Keratinocyte (primary cell): Measurements from ENCODE around the gene FOXP2. TPM values are rescaled to one million over a fixed set of nuclear protein-coding genes. Genes with fewer than 3 reads are reported as not detected.
"Not testable (repeated sequence)": the region's sequence is repeated elsewhere in the genome, so short reads cannot be mapped to it uniquely, and the experiment has no call there.

Experiments
- DNase-seq: peaks from one replicate; pipeline ENCODE4 v3.0.0-alpha.2; 2011; ENCODE audit warnings: low read depth, missing footprints, low spot score
- FAIRE-seq: peaks from 2 replicates; lab custom pipeline; 2011; peaks lifted over from hg19 to GRCh38; lab: Jason Lieb, UNC
- H2AFZ ChIP-seq: 2 replicates; pipeline ENCODE4 v1.6.0; 2012; ENCODE audit warnings: low read length, control low read depth, inconsistent platforms; ENCODE audit not compliant: control insufficient read depth
- H3K27ac ChIP-seq: 2 replicates; pipeline ENCODE4 v1.5.1; 2011; ENCODE audit warnings: low read length; ENCODE audit not compliant: control insufficient read depth, insufficient read depth
- H3K27me3 ChIP-seq: 3 replicates; pipeline ENCODE4 v1.6.0; 2011; ENCODE audit warnings: low read length; ENCODE audit not compliant: control insufficient read depth, insufficient read depth; ENCODE audit errors: extremely low read depth
- H3K36me3 ChIP-seq, 2 experiments: 2 replicates in 1 of 2; 3 replicates in 1 of 2; pipeline ENCODE4 v1.5.1; 2011; ENCODE audit warnings: low read length in 2 of 2, mild to moderate bottlenecking in 1 of 2; ENCODE audit not compliant: control insufficient read depth in 2 of 2, insufficient read depth in 2 of 2; ENCODE audit errors: extremely low read depth in 1 of 2
- H3K4me1 ChIP-seq: 3 replicates; pipeline ENCODE4 v1.5.1; 2011; ENCODE audit warnings: low read length; ENCODE audit not compliant: control insufficient read depth, insufficient read depth; ENCODE audit errors: extremely low read depth
- H3K4me2 ChIP-seq: 3 replicates; pipeline ENCODE4 v1.6.0; 2011; ENCODE audit warnings: low read depth, low read length; ENCODE audit not compliant: control insufficient read depth, insufficient read depth; ENCODE audit errors: extremely low read depth
- H3K4me3 ChIP-seq, 3 experiments: fragments of 200-600 bp in 1 of 3; sonication (generic) in 1 of 3; 2 replicates in 2 of 3; 3 replicates in 1 of 3; pipeline ENCODE4 v1.5.1; 2011 to 2016; ENCODE audit warnings: low read length in 3 of 3, mild to moderate bottlenecking in 3 of 3, control low read depth in 2 of 3, inconsistent platforms in 1 of 3, low read depth in 1 of 3, mixed read lengths in 1 of 3, mixed run types in 1 of 3, moderate library complexity in 1 of 3; ENCODE audit not compliant: control insufficient read depth in 2 of 3, insufficient read depth in 2 of 3; ENCODE audit errors: extremely low read depth in 1 of 3
- H3K79me2 ChIP-seq: 2 replicates; pipeline ENCODE4 v1.6.0; 2012; ENCODE audit warnings: low read length; ENCODE audit not compliant: control insufficient read depth, insufficient read depth
- H3K9ac ChIP-seq: 3 replicates; pipeline ENCODE4 v1.6.0; 2011; ENCODE audit warnings: low read length; ENCODE audit not compliant: control insufficient read depth, insufficient read depth; ENCODE audit errors: extremely low read depth
- H3K9me1 ChIP-seq: 3 replicates; pipeline ENCODE4 v1.6.0; 2011; ENCODE audit warnings: low read length; ENCODE audit not compliant: control insufficient read depth, insufficient read depth; ENCODE audit errors: extremely low read depth
- H3K9me3 ChIP-seq: 2 replicates; pipeline ENCODE4 v1.5.1; 2012; ENCODE audit warnings: low read depth, low read length; ENCODE audit not compliant: control insufficient read depth
- H4K20me1 ChIP-seq: 3 replicates; pipeline ENCODE4 v1.6.0; 2011; ENCODE audit warnings: low read length; ENCODE audit not compliant: control insufficient read depth, insufficient read depth; ENCODE audit errors: extremely low read depth
- EZH2 ChIP-seq: IDR thresholded peaks from one replicate; pipeline ENCODE4 v1.6.1; 2012; ENCODE audit warnings: inconsistent platforms, mild to moderate bottlenecking, low read length, moderate library complexity
- dilution Hi-C: fragments of 300-500 bp; cut with MboI; formaldehyde crosslinking; loops from one replicate; pipeline ENCODE4 v1.7.0; 2020; ENCODE audit warnings: low sequenced_read_pairs; ENCODE audit not compliant: extremely low pct_ligation_motif_present
- polyA plus RNA-seq, 5 experiments: library from polyadenylated mRNA; depleted of rRNA in 3 of 5; stranded (reverse) in 3 of 5; stranded (forward) in 1 of 5; unstranded in 1 of 5; fragments of >200 nt; gene quantifications; 1 replicate in 1 of 5; 2 replicates in 3 of 5; 3 replicates in 1 of 5; pipeline versions ENCODE4 v1.2.1 to v1.2.3, GENCODE V29; 2011 to 2012; ENCODE audit warnings: missing spikeins in 2 of 5, low read depth in 1 of 5, low replicate concordance in 1 of 5
- TF ChIP-seq, protein P1 (sequence below), 3 experiments: IDR thresholded peaks in 1 of 3; conservative IDR thresholded peaks in 1 of 3; optimal IDR thresholded peaks in 1 of 3; 2 replicates in 2 of 3; 3 replicates in 1 of 3; pipeline versions ENCODE3 to v1.5.1; 2011; ENCODE audit warnings: low read length in 3 of 3, mild to moderate bottlenecking in 3 of 3, moderate library complexity in 2 of 3, control low read depth in 1 of 3, inconsistent platforms in 1 of 3; ENCODE audit not compliant: insufficient read depth in 2 of 3; ENCODE audit errors: extremely low read depth in 1 of 3

Gene FOXP2
- polyA plus RNA-seq, 1 donor (not counting 4 experiments of a cell fraction or from before 2014, with no cell fraction given): 0.98 TPM

DNA sequence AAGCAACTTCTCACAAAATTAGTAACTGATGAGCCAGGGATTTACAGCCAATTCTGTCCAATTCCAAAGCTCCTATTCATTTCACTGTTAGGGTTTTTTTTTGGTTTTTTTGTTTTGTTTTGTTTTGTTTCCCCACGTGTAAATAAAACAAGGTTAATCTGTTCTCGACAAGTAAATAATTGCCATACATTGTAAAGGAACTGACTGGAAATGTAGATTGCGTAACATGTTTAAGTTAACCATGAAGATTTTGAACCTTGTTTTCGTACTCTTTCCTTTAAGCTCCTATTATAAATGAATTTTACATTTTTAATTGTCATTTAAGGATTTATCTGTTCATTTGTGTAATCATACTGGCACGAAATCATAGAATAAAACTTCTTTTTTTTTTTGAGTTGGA, 42.0 kb upstream of the FOXP2 start:
- TF ChIP-seq, protein P1, sequence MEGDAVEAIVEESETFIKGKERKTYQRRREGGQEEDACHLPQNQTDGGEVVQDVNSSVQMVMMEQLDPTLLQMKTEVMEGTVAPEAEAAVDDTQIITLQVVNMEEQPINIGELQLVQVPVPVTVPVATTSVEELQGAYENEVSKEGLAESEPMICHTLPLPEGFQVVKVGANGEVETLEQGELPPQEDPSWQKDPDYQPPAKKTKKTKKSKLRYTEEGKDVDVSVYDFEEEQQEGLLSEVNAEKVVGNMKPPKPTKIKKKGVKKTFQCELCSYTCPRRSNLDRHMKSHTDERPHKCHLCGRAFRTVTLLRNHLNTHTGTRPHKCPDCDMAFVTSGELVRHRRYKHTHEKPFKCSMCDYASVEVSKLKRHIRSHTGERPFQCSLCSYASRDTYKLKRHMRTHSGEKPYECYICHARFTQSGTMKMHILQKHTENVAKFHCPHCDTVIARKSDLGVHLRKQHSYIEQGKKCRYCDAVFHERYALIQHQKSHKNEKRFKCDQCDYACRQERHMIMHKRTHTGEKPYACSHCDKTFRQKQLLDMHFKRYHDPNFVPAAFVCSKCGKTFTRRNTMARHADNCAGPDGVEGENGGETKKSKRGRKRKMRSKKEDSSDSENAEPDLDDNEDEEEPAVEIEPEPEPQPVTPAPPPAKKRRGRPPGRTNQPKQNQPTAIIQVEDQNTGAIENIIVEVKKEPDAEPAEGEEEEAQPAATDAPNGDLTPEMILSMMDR (optimal IDR thresholded peaks at IDR 0.05 in 1 of 3, IDR thresholded peaks at IDR 0.05 in 1 of 3, conservative IDR thresholded peaks at IDR 0.05 in 1 of 3; ENCODE audit: extremely low read depth in 1 of 3, insufficient read depth in 2 of 3, low read length in 3 of 3): no peak
- no peak for TF ChIP-seq EZH2
- no peak overlapping the region for H3K9ac ChIP-seq
- no peak overlapping the region for H3K4me2 ChIP-seq
- DNase-seq: no peak
- no peak overlapping the region for H2AFZ ChIP-seq
- FAIRE-seq: no peak
- no peaks in the 10 kb centered on the region for H4K20me1 ChIP-seq
- no peak overlapping the region for H3K27ac ChIP-seq
- dilution Hi-C loops: no loop called here
- H3K9me1 ChIP-seq: no peaks in the 10 kb centered on the region
- no peaks in the 10 kb centered on the region for H3K4me1 ChIP-seq
- H3K27me3 ChIP-seq: no peaks in the 10 kb centered on the region
- H3K79me2 ChIP-seq: no peaks in the 10 kb centered on the region
- no peak overlapping the region for H3K4me3 ChIP-seq
- H3K9me3 ChIP-seq: no peaks in the 10 kb centered on the region
- H3K36me3 ChIP-seq: no peaks in the 10 kb centered on the region

- no peak overlapping the region for H3K4me3 ChIP-seq
- H3K9ac ChIP-seq: no peak overlapping the region
- no peaks in the 10 kb centered on the region for H4K20me1 ChIP-seq
- H3K79me2 ChIP-seq: no peaks in the 10 kb centered on the region
- H3K9me3 ChIP-seq: no peaks in the 10 kb centered on the region
- H3K36me3 ChIP-seq: no peaks in the 10 kb centered on the region
- no peaks in the 10 kb centered on the region for H3K27me3 ChIP-seq
- TF ChIP-seq EZH2: no peak
- TF ChIP-seq, protein P1 (optimal IDR thresholded peaks at IDR 0.05 in 1 of 3, IDR thresholded peaks at IDR 0.05 in 1 of 3, conservative IDR thresholded peaks at IDR 0.05 in 1 of 3; ENCODE audit: extremely low read depth in 1 of 3, insufficient read depth in 2 of 3, low read length in 3 of 3): no peak
- no peaks in the 10 kb centered on the region for H3K9me1 ChIP-seq
- dilution Hi-C loops: no loop called here
- DNase-seq (no peak), FAIRE-seq (no peak)
- no peaks in the 10 kb centered on the region for H3K4me1 ChIP-seq
- H3K4me2 ChIP-seq: no peak overlapping the region
- H3K27ac ChIP-seq: no peak overlapping the region
- H2AFZ ChIP-seq: no peak overlapping the region
These were observed 38.7 kb upstream of the FOXP2 start for GRCh38 chr7:114375907-114376306.

DNA sequence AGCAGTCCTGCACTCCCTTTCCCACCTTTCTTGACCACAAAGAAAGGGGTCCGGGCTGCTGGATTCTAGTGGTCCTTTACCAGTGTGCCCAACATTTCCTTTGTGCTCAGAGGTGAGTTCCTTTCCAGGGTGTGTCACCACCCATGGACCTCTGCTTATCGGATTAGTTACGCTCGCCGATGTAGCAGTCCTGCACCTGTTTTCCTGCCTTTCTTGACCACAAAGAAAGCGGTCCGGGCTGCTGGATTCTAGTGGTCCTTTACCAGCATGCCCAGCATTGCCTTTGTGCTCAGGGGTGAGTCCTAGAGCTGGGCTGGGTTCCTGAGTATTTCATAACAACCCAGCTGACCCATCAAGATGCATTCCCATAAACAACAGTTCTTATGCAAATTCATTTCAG, 30.7 kb upstream of the FOXP2 start:
- H3K9me1 ChIP-seq, H2AFZ ChIP-seq, H3K27ac ChIP-seq, H3K4me1 ChIP-seq, H3K4me2 ChIP-seq, H3K9me3 ChIP-seq, H3K79me2 ChIP-seq, H3K9ac ChIP-seq, DNase-seq, H3K36me3 ChIP-seq, dilution Hi-C loops, H3K27me3 ChIP-seq, FAIRE-seq, H3K4me3 ChIP-seq, H4K20me1 ChIP-seq: not testable (repeated sequence)

GRCh38 chr7:114384346-114384745, 30.3 kb upstream of the FOXP2 start:
- dilution Hi-C loops, FAIRE-seq: not testable (repeated sequence)

More at GRCh38 chr7:114384346-114384745, 30.3 kb upstream of the FOXP2 start:
- H4K20me1 ChIP-seq, H3K27ac ChIP-seq, H3K9me1 ChIP-seq, H3K4me2 ChIP-seq, H3K9me3 ChIP-seq, H3K4me3 ChIP-seq, H2AFZ ChIP-seq, H3K9ac ChIP-seq, H3K4me1 ChIP-seq, H3K36me3 ChIP-seq, H3K79me2 ChIP-seq, H3K27me3 ChIP-seq, DNase-seq: not testable (repeated sequence)
